GM12873 (cell line): ENCODE measurements around the gene SNX10.

Experiments
- TF ChIP-seq, protein P1 (sequence below): IDR thresholded peaks from 2 replicates; pipeline ENCODE4 v1.5.1; 2012; ENCODE audit warnings: low read depth, mild to moderate bottlenecking, moderate library complexity, low read length, control low read depth; ENCODE audit not compliant: insufficient read depth; ENCODE audit errors: missing control alignments

The SNX10 gene

DNA sequence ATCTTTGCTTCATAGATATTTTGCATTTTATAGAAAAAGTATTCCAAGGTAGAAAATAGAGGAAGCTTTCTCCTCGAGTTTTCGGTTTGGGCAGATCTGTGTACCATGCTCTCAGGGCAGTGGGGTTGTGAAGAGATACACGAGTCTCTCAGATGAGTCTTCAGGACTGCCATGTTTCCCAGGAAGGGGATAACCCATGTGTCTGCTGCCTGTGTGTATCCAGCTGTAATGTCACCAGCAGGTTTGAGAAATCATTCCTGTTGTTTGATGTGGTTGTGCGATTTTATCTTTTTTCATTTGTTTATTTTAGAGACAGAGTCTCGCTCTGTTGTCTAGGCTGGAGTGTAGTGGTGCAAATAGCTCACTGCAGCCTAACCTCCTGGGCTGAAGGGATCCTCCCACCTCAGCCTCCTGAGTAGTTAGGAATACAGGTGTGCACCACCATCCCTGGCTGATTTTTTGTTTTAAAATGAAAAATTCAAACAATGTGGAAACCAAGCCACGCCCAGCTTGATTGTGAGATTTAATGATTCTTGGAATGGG lies 48.9 kb downstream of the SNX10 start:
- TF ChIP-seq, protein P1, sequence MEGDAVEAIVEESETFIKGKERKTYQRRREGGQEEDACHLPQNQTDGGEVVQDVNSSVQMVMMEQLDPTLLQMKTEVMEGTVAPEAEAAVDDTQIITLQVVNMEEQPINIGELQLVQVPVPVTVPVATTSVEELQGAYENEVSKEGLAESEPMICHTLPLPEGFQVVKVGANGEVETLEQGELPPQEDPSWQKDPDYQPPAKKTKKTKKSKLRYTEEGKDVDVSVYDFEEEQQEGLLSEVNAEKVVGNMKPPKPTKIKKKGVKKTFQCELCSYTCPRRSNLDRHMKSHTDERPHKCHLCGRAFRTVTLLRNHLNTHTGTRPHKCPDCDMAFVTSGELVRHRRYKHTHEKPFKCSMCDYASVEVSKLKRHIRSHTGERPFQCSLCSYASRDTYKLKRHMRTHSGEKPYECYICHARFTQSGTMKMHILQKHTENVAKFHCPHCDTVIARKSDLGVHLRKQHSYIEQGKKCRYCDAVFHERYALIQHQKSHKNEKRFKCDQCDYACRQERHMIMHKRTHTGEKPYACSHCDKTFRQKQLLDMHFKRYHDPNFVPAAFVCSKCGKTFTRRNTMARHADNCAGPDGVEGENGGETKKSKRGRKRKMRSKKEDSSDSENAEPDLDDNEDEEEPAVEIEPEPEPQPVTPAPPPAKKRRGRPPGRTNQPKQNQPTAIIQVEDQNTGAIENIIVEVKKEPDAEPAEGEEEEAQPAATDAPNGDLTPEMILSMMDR = no peak

GRCh38 chr7:26343320-26343832 lies 51.7 kb downstream of the SNX10 start:
- TF ChIP-seq, protein P1 = no peak

DNA sequence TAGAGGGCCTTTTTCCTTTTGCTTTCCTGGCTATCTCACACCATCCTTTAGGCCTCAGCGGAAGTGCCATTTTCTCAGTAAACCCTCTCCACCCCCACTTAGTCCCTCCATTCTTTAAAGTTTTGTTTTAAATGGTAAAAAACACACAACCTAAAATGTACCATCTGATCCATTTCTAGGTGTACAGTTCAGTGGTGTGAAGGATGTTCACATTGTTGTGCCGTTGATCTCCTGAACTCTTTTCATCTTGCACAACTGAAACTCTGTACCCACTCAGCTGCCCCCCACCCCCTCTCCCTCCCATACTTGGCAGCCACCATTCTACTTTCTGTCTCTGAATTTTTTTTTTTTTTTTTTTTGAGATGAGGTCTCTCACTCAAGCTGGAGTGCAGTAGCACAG lies 52.2 kb downstream of the SNX10 start:
- TF ChIP-seq, protein P1 = no peak

DNA sequence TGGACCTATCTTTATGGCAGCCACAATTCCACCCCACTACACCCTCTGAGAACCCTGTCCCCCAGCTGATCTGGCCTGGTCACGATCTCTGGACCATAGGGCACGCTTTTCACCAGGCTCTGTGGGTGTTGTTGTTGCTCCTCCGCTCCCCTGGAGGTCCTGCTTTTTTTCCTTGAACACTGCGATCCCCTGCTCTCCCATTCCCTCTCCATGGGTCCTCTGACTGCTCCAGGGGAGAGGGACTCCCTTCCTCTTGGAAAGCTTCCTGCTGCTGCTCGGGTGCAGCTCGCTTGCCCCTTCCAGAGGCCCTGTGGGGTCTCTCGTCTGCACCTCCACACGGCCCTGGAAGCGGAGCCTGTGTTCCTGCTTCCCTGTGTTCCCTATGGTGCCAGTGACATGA lies 53.5 kb downstream of the SNX10 start:
- TF ChIP-seq, protein P1 = no peak

GRCh38 chr7:26345837-26346236 lies 54.2 kb downstream of the SNX10 start:
- TF ChIP-seq, protein P1 = no peak

DNA sequence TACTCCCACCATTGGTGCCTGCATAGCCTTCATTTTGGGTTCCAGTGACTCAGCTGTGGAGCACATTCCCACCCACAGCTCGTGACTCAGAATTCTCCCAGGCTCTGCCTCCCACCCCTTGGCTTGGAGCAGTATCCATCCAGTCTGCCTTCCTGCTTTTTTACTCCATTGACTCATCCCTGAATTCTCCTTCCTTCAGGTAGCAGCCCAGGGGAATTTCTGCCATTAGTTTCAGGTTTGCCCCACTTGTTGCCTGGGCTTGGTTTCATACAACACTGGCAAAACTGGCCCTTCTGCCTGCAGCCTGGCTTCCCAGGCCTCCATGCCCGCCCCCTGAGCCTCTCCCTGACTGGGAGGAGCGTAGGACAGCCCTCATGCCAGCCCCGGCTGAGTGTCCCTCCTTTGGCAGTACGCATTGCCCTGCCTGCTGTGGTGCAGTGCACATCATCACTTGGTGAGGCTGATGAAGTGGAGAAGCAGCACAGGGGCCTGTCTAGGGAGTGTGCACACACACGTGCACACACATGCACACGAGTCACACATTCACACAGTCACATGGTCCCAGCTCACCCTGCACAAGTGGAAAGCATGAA lies 55.0 kb downstream of the SNX10 start:
- TF ChIP-seq, protein P1 = no peak

DNA sequence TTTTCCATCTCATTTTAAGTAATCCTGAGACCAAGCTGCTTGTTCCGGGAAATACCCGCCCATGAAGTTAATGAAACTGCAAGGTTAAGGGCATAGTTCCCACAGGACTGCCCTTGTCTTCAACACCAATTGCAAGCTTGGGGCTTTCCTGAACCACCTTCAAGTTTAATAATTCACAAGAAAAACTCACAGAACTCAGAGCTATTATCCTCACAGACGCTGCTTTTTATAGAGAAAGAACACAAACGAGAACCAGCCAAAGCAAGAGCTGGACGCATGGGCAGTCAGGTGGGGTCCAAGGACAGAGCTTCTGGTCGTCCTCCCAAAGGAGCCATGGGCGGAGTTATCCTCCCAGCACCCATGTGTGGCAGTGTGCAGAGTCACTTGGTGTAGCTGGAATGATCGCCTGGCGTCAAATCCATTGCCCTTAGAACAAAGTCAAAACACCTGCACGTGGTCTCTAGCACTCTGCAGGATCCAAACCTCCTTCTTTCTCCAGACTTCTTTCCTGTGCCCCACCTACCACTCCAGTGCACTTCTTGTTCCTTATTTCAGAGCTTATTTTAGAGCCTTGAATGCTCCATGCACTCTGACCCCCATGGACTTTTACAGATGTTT lies 56.7 kb downstream of the SNX10 start:
- TF ChIP-seq, protein P1 = no peak
